ENCODE data around the gene FRMPD4. TPM values are rescaled to one million over a fixed set of nuclear protein-coding genes. Genes with fewer than 3 reads are reported as not detected.

The FRMPD4 gene
- total and polyA plus RNA-seq, 8 donors = 0.45 to 0.86 (median 0.68) TPM; not detected in 2

DNA sequence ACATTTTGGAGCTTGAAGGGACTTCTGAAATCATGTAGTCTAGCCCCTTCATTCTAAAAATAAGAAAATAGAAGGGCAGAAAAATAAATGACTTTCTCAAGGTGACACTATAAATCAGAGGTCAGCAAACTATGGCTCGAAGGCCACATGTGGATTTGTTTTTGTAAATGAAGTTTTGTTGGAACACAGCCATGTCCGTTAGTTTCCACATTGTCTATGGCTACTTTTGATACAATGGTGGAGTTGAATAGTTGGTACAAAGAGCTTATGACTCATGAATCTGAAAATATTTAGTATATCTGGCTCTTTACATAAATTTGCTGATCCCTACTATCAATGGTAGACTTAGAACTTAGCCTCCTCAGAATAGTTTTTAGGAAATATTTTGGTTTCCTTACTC lies 350.5 kb downstream of the FRMPD4 start:
- intact Hi-C loops (cut with DNase I) = no loop called here
- ATAC-seq = no peak
- Histone ChIP-seq H3K9me3 (no peaks in the 10 kb centered on the region), H3K4me1 (no peaks in the 10 kb centered on the region), H3K27me3 (no peaks in the 10 kb centered on the region), H3K4me3 (no peak overlapping the region), H3K36me3 (no peaks in the 10 kb centered on the region), H3K27ac (no peak overlapping the region)
- DNase-seq = no peak
- TF ChIP-seq, protein P1, sequence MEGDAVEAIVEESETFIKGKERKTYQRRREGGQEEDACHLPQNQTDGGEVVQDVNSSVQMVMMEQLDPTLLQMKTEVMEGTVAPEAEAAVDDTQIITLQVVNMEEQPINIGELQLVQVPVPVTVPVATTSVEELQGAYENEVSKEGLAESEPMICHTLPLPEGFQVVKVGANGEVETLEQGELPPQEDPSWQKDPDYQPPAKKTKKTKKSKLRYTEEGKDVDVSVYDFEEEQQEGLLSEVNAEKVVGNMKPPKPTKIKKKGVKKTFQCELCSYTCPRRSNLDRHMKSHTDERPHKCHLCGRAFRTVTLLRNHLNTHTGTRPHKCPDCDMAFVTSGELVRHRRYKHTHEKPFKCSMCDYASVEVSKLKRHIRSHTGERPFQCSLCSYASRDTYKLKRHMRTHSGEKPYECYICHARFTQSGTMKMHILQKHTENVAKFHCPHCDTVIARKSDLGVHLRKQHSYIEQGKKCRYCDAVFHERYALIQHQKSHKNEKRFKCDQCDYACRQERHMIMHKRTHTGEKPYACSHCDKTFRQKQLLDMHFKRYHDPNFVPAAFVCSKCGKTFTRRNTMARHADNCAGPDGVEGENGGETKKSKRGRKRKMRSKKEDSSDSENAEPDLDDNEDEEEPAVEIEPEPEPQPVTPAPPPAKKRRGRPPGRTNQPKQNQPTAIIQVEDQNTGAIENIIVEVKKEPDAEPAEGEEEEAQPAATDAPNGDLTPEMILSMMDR (IDR thresholded peaks at IDR 0.05) = no peak

DNA sequence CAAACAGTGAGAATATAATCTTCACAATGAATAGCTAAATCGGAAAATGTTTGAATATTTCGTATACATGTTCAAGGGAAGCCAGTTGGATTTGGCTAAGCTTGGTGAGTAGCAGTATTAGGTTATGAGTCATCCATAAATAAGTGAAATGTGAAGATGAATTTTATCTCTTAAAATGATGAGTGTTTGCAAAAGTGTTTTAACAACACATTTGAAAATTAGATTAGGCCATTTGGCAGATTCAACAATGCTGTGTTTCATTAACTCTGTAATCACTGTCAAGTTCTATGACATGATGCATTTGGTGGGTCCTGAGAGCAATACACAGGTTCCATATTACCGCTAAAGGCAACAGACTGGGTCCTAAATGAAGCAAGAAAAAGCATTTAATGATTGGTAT lies 351.1 kb downstream of the FRMPD4 start:
- no peaks in the 10 kb centered on the region for H3K9me3 ChIP-seq
- H3K27me3 ChIP-seq = no peaks in the 10 kb centered on the region
- no peak for ATAC-seq
- no peak overlapping the region for H3K4me3 ChIP-seq
- intact Hi-C loops (cut with DNase I) = no loop called here
- no peaks in the 10 kb centered on the region for H3K4me1 ChIP-seq
- H3K36me3 ChIP-seq = no peaks in the 10 kb centered on the region
- no peak for DNase-seq
- no peak overlapping the region for H3K27ac ChIP-seq
- TF ChIP-seq, protein P1 (IDR thresholded peaks at IDR 0.05) = no peak

DNA sequence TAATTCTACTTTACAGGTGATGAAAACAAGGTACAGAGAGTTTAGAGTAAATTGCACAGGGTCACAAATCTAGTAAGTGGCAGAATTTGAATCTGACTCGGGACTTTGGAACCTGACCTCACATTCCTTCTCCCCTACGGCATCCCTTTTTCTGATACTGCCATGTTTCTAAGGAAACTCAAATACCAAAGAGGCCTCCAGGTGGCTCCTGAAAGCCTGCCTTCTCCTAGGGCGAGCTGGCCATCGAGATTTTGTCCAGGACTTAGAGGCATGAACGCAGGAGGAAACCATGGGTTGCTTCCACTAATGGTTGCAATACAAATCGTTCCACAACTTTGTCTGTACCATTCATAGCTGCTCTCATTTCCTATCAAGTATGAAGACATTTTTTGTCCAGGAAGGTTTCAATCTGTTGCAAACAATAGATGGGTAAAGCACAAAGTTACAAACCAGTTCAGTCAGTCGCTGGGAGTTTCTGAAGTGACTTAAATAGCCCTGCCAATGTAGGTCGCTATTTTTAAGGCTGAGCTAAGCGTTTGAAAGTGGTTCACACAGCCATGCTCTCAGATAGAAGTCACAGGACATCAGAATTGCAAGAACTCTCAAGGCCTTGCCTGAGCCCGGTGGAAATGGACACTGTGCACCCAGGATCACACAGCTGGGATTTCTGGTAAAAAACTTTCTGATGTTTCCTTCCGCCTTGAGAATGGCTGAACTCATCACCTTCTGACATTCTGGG lies 356.3 kb downstream of the FRMPD4 start:
- no peaks in the 10 kb centered on the region for H3K9me3 ChIP-seq
- intact Hi-C loops (cut with DNase I) = no loop called here
- H3K27me3 ChIP-seq = no peaks in the 10 kb centered on the region
- H3K27ac ChIP-seq = no peak overlapping the region
- H3K4me1 ChIP-seq = no peaks in the 10 kb centered on the region
- H3K4me3 ChIP-seq = no peak overlapping the region
- no peak for ATAC-seq
- no peaks in the 10 kb centered on the region for H3K36me3 ChIP-seq
- no peak for DNase-seq
- TF ChIP-seq, protein P1 (IDR thresholded peaks at IDR 0.05) = no peak

DNA sequence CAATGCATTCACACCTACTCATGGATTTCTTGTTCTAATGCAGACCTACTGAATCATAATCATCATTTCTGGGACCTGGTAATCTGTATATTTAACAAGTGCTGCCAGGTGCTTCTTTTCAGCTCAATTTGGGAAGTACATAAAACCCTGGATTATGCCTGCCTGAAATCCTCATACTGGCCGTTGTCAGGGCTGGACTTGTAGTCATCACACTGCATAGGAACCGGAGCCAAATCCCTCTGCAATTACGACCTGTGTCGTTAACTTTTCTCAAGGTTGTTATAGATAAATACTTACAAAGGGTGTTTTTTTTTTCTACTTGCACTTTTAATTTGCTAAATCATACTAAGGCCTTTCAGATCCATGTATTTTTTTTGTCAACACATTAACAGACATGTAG lies 358.1 kb downstream of the FRMPD4 start:
- TF ChIP-seq, protein P1 (IDR thresholded peaks at IDR 0.05) = no peak
- ATAC-seq (no peak), DNase-seq (no peak)
- Histone ChIP-seq H3K36me3 (no peaks in the 10 kb centered on the region), H3K27me3 (no peaks in the 10 kb centered on the region), H3K4me3 (no peak overlapping the region), H3K9me3 (no peaks in the 10 kb centered on the region), H3K4me1 (no peaks in the 10 kb centered on the region), H3K27ac (no peak overlapping the region)
- intact Hi-C loops (cut with DNase I) = no loop called here

DNA sequence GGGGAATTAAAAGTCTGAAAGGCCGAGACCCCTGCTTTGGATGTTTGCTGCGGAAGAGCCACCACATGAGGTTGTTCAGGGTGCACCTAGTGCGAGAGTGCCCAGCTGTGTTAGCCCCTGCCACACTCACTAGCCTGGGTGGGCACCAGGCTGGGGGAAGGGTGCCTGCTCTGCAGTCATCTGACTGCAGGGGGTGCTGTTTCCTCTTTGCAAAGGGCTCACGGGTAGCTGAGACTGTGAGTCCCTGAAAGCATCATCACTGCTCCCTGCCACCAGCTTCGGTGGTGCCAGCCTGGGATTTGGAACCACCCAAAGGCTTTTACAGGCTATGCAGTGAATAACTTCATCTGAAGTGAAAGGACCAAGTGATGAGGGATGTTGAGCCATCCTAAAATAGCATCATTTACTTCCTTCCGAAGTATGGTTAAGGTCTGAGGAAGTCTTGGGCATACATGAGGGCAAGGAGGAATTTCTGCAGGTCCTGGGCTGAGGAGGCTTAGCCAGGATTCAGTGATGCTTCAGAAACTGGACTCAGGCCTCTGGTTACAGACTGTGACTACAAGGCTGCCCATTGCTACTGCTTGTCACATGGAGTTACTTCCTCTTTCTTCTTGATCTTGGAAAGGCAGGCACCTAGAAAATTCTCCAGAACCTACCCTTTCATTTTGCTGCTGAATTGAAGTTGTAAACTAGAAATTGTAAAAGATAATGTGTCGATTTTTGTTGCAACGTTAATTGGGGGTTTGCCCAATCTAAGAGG lies 359.7 kb downstream of the FRMPD4 start:
- TF ChIP-seq, protein P1 (IDR thresholded peaks at IDR 0.05) = no peak
- H3K4me1 ChIP-seq = no peaks in the 10 kb centered on the region
- DNase-seq (no peak), ATAC-seq (no peak)
- no peaks in the 10 kb centered on the region for H3K9me3 ChIP-seq
- intact Hi-C loops (cut with DNase I) = no loop called here
- no peak overlapping the region for H3K27ac ChIP-seq
- no peaks in the 10 kb centered on the region for H3K27me3 ChIP-seq
- no peaks in the 10 kb centered on the region for H3K36me3 ChIP-seq
- no peak overlapping the region for H3K4me3 ChIP-seq
